ENCODE measurements around the gene LIMA1. TPM values are rescaled to one million over a fixed set of nuclear protein-coding genes. Genes with fewer than 3 reads are reported as not detected.
A peak's percentile ranks its signal among the peaks of the same experiment; 100 is the strongest.

The LIMA1 gene
- total and polyA plus RNA-seq, 2 donors (not counting 1 experiment from before 2014, with no cell fraction given), result 1.3 to 2.1 TPM

DNA sequence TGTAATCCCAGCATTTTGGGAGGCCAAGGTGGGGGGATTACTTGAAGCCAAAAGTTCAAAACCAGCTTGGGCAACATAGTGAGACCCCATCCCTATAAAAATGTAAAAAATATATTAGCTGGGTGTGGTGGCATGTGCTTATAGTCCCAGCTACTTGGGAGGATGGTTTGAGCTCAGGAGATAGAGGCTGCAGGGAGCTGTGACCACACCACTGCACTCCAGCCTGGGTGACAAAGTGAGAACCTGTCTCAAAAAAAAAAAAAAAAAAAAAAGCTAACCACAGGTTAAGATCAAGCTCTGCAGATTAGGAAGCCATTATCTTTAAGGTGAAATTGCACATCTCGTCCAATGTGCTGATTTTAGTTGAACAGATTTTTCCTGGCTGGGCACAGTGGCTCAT, 92.5 kb downstream of the LIMA1 start:
- WGBS (ENCODE audit: insufficient coverage), result 100% methylated on average over 1 of the region's 1 CpG
- POLR2A ChIA-PET, result no interaction called here

DNA sequence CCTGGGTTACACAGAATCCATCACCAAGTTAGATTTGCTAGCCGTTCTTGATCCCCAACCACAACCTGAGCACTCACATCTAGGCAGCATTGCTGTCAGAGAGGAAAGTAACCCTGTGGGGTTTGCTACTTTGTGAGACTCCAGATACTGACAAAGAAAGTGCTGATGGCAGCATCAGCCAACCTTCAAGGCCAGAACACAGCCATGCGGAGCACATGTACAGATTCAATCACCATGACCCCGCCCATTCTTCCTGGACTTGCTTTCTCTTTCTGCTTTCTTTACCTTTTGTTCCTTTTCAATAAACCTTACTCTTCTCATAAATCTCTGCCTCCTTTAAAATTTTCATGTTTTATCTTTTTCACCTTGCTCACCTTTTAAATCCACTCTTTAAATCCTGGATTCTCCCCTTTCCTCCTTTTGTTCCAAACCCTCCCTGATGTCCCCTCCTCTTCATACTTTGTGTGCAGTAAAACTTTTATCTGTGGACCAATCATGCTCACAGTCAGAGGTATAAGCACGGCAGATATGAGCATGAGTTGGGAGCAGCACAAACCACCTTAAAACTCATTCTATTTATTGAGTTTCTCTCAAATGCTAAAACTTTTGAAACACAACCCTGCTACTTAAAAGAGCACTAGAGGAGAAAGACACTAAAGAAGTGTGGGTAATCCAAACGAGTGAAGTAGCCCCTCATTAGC, 94.3 kb downstream of the LIMA1 start:
- peak overlapping the region; percentile 34 for H3K4me3 Mint-ChIP-seq
- POLR2A ChIA-PET, result no interaction called here
- H3K9ac ChIP-seq (ENCODE audit: low read length), result no peak overlapping the region

More for the DNA sequence above, 92.5 kb downstream of the LIMA1 start:
- CTCF ChIA-PET, result interaction anchor here (0.9 to 1.1 kb wide), 2 partner anchors 13 to 15 kb away, joined by 3 to 5 read pairs; no protein-coding TSS in a partner anchor
- Histone ChIP-seq H3K4me1 (ENCODE audit: control insufficient read depth in 2 of 2, insufficient read depth in 2 of 2, low read length in 2 of 2) (peaks cover 10 to 14% of the 10 kb centered on the region in 2 donors), H3K9me3 (ENCODE audit: control extremely low read depth in 1 of 3, control insufficient read depth in 2 of 3, insufficient read depth in 1 of 3, low read length in 2 of 3) (no peaks in the 10 kb centered on the region), H2AFZ (ENCODE audit: insufficient read depth, low read depth, low read length, poor library complexity, severe bottlenecking) (no peak overlapping the region), H3K9ac (ENCODE audit: low read length) (no peak overlapping the region), H3K36me3 (replicated peaks in 1 of 2; ENCODE audit: control extremely low read depth in 1 of 2, control insufficient read depth in 1 of 2, extremely low read depth in 1 of 2, insufficient read depth in 2 of 2, low read length in 1 of 2) (no peaks in the 10 kb centered on the region), H3K27me3 (replicated peaks in 1 of 4; ENCODE audit: control extremely low read depth in 1 of 4, control insufficient read depth in 3 of 4, insufficient read depth in 4 of 4, low read length in 3 of 4) (no peaks in the 10 kb centered on the region), H4K20me1 (ENCODE audit: control insufficient read depth, insufficient read depth, low read length, poor library complexity, severe bottlenecking) (no peaks in the 10 kb centered on the region), H3K27ac (ENCODE audit: low read length in 2 of 2) (no peak overlapping the region), H3K4me3 (ENCODE audit: control extremely low read depth in 1 of 5, extremely low read depth in 1 of 5, insufficient read depth in 1 of 5, low read depth in 2 of 5, low read length in 4 of 5) (no peak overlapping the region), H3K79me2 (ENCODE audit: control insufficient read depth, insufficient read depth, low read length) (no peaks in the 10 kb centered on the region), H3K4me2 (replicated peaks; ENCODE audit: low read depth, low read length, poor library complexity, severe bottlenecking) (no peak overlapping the region)
- H3K27ac Mint-ChIP-seq, result no peak overlapping the region
- TF ChIP-seq EZH2 (IDR thresholded peaks at IDR 0.05; ENCODE audit: borderline replicate concordance, insufficient read depth, low read depth, low read length, poor library complexity, severe bottlenecking), result no peak
- TF ChIP-seq, protein P1, sequence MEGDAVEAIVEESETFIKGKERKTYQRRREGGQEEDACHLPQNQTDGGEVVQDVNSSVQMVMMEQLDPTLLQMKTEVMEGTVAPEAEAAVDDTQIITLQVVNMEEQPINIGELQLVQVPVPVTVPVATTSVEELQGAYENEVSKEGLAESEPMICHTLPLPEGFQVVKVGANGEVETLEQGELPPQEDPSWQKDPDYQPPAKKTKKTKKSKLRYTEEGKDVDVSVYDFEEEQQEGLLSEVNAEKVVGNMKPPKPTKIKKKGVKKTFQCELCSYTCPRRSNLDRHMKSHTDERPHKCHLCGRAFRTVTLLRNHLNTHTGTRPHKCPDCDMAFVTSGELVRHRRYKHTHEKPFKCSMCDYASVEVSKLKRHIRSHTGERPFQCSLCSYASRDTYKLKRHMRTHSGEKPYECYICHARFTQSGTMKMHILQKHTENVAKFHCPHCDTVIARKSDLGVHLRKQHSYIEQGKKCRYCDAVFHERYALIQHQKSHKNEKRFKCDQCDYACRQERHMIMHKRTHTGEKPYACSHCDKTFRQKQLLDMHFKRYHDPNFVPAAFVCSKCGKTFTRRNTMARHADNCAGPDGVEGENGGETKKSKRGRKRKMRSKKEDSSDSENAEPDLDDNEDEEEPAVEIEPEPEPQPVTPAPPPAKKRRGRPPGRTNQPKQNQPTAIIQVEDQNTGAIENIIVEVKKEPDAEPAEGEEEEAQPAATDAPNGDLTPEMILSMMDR (IDR thresholded peaks at IDR 0.05), result no peak
- no peaks in the 10 kb centered on the region for H3K9me3 Mint-ChIP-seq (ENCODE audit: insufficient read depth)
- intact Hi-C loops (cut with micrococcal nuclease), result no loop called here
- no peak for ATAC-seq (ENCODE audit: low read depth)
- DNase-seq, result no peak
- H3K4me1 Mint-ChIP-seq, result peaks cover 10% of the 10 kb centered on the region
- H3K27me3 Mint-ChIP-seq, result no peaks in the 10 kb centered on the region
- no peak overlapping the region for H3K4me3 Mint-ChIP-seq

More for the DNA sequence above, 94.3 kb downstream of the LIMA1 start:
- Histone ChIP-seq H3K27ac (ENCODE audit: low read length in 2 of 2) (peak overlapping the region; percentile 41 to 47), H3K4me3 (ENCODE audit: control extremely low read depth in 1 of 5, extremely low read depth in 1 of 5, insufficient read depth in 1 of 5, low read depth in 2 of 5, low read length in 4 of 5) (peak overlapping the region in 1 of 5 experiments; percentile 15), H3K9me3 (ENCODE audit: control extremely low read depth in 1 of 3, control insufficient read depth in 2 of 3, insufficient read depth in 1 of 3, low read length in 2 of 3) (no peaks in the 10 kb centered on the region), H3K4me2 (replicated peaks; ENCODE audit: low read depth, low read length, poor library complexity, severe bottlenecking) (peak overlapping the region; percentile 41), H2AFZ (ENCODE audit: insufficient read depth, low read depth, low read length, poor library complexity, severe bottlenecking) (peak overlapping the region; percentile 72), H3K27me3 (replicated peaks in 1 of 4; ENCODE audit: control extremely low read depth in 1 of 4, control insufficient read depth in 3 of 4, insufficient read depth in 4 of 4, low read length in 3 of 4) (no peaks in the 10 kb centered on the region), H3K36me3 (replicated peaks in 1 of 2; ENCODE audit: control extremely low read depth in 1 of 2, control insufficient read depth in 1 of 2, extremely low read depth in 1 of 2, insufficient read depth in 2 of 2, low read length in 1 of 2) (no peaks in the 10 kb centered on the region), H3K4me1 (ENCODE audit: control insufficient read depth in 2 of 2, insufficient read depth in 2 of 2, low read length in 2 of 2) (peaks cover 10 to 14% of the 10 kb centered on the region in 2 donors), H3K79me2 (ENCODE audit: control insufficient read depth, insufficient read depth, low read length) (no peaks in the 10 kb centered on the region), H4K20me1 (ENCODE audit: control insufficient read depth, insufficient read depth, low read length, poor library complexity, severe bottlenecking) (no peaks in the 10 kb centered on the region)
- peak; percentile 63 for ATAC-seq (ENCODE audit: low read depth)
- Mint-ChIP-seq H3K27me3 (no peaks in the 10 kb centered on the region), H3K9me3 (ENCODE audit: insufficient read depth) (no peaks in the 10 kb centered on the region), H3K27ac (peak overlapping the region; percentile 92), H3K4me1 (peaks cover 10% of the 10 kb centered on the region)
- TF ChIP-seq EZH2 (IDR thresholded peaks at IDR 0.05; ENCODE audit: borderline replicate concordance, insufficient read depth, low read depth, low read length, poor library complexity, severe bottlenecking), result no peak
- TF ChIP-seq, protein P1 (IDR thresholded peaks at IDR 0.05), result no peak
- 74% methylated on average over 2 of the region's 5 CpGs for whole genome bisulfite sequencing (ENCODE audit: insufficient coverage)
- peak; percentile 52 for DNase-seq
- intact Hi-C loops (cut with micrococcal nuclease), result no loop called here
- CTCF ChIA-PET, result interaction anchor here (1.5 kb wide), 1 partner anchor 12 kb away, joined by 3 read pairs; no protein-coding TSS in a partner anchor
